ENCODE results near the gene HDHD5.
A peak's percentile ranks its signal among the peaks of the same experiment; 100 is the strongest.

Gene HDHD5

GRCh38 chr22:17158568-17159503 is at the start of gene HDHD5:
Gene HDHD5, minus strand, starts transcription at chr22:17159277. Its CDS starts 26 bp downstream, at chr22:17159251.
- POLR2A ChIA-PET (ENCODE audit: low non-redundant PET): interaction anchor here (0.6 kb wide), 2 partner anchors 13 to 78 kb away, joined by 3 to 4 read pairs; no protein-coding TSS in a partner anchor
- CTCF ChIA-PET: interaction anchor here (1.4 kb wide), 1 partner anchor 13 kb away, joined by 3 read pairs; no protein-coding TSS in a partner anchor
- H3K27ac ChIP-seq: peak within 1 kb of the TSS; percentile 96
- TF ChIP-seq CTCF (conservative IDR thresholded peaks at IDR 0.05; ENCODE audit: low read depth): no peak
- DNase-seq (ENCODE audit: low spot score): peak; percentile 82

GRCh38 chr22:17205432-17205831 is 46.4 kb upstream of the HDHD5 start:
- H3K27ac ChIP-seq: no peak overlapping the region
- DNase-seq (ENCODE audit: low spot score): no peak
- ChIA-PET CTCF (interaction anchor here (1.3 kb wide), 1 partner anchor 297 kb away, joined by 6 read pairs; no protein-coding TSS in a partner anchor), POLR2A (ENCODE audit: low non-redundant PET) (no interaction called here)
- no peak for TF ChIP-seq CTCF (conservative IDR thresholded peaks at IDR 0.05; ENCODE audit: low read depth)

GRCh38 chr22:17201285-17201945 is 42.3 kb upstream of the HDHD5 start:
- ChIA-PET POLR2A (ENCODE audit: low non-redundant PET) (no interaction called here), CTCF (interaction anchor here (0.7 kb wide), 2 partner anchors 30 to 331 kb away, joined by 3 to 4 read pairs; no protein-coding TSS in a partner anchor)
- DNase-seq (ENCODE audit: low spot score): no peak
- H3K27ac ChIP-seq: no peak overlapping the region
- TF ChIP-seq CTCF (conservative IDR thresholded peaks at IDR 0.05; ENCODE audit: low read depth): no peak

GRCh38 chr22:17199003-17199731 is 40.1 kb upstream of the HDHD5 start:
- no peak for TF ChIP-seq CTCF (conservative IDR thresholded peaks at IDR 0.05; ENCODE audit: low read depth)
- DNase-seq (ENCODE audit: low spot score): no peak
- no peak overlapping the region for H3K27ac ChIP-seq
- POLR2A ChIA-PET (ENCODE audit: low non-redundant PET): no interaction called here
- CTCF ChIA-PET: no interaction called here

GRCh38 chr22:17198170-17199002 is 39.3 kb upstream of the HDHD5 start:
- no peak overlapping the region for H3K27ac ChIP-seq
- DNase-seq (ENCODE audit: low spot score): no peak
- POLR2A ChIA-PET (ENCODE audit: low non-redundant PET): no interaction called here
- CTCF ChIA-PET: no interaction called here
- TF ChIP-seq CTCF (conservative IDR thresholded peaks at IDR 0.05; ENCODE audit: low read depth): no peak

All from RWPE1 (cell line).